HPDE6-E6E7 (cell line): ENCODE data around the gene OGG1.

ENCODE experiments used
- DNase-seq: peaks from one replicate; pipeline ENCODE4 v3.0.0; 2011; ENCODE audit warnings: missing footprints; ENCODE audit errors: extremely low spot score

The OGG1 gene

GRCh38 chr3:9785602-9786001 is 35.9 kb downstream of the OGG1 start:
- DNase-seq, result no peak

- DNase-seq, result no peak
Measured at GRCh38 chr3:9786209-9786739, 36.5 kb downstream of the OGG1 start.

GRCh38 chr3:9786825-9787669 is 37.3 kb downstream of the OGG1 start:
- no peak for DNase-seq

GRCh38 chr3:9787714-9788113 is 38.0 kb downstream of the OGG1 start:
- no peak for DNase-seq

- DNase-seq, result no peak
Measured at GRCh38 chr3:9791127-9791526, 41.4 kb downstream of the OGG1 start.

GRCh38 chr3:9791790-9792404 is 42.1 kb downstream of the OGG1 start:
- no peak for DNase-seq

- DNase-seq, result peak; percentile 65
Measured at GRCh38 chr3:9792405-9793160, 42.8 kb downstream of the OGG1 start, which contains the start of the genes ARPC4 and TADA3. ARPC4 (plus strand) TSS chr3:9793082; CDS start chr3:9793122, 40 bp downstream. TADA3 (minus strand) TSS chr3:9792473; CDS start chr3:9791466, 1,007 bp downstream.

- no peak for DNase-seq
Measured at GRCh38 chr3:9793161-9793781, 43.5 kb downstream of the OGG1 start.

- DNase-seq, result no peak
Measured at GRCh38 chr3:9794400-9794799, 44.6 kb downstream of the OGG1 start.

- no peak for DNase-seq
Measured at GRCh38 chr3:9795207-9795606, 45.5 kb downstream of the OGG1 start.

GRCh38 chr3:9797196-9797945 is 47.6 kb downstream of the OGG1 start:
- DNase-seq, result no peak

- DNase-seq, result no peak
Measured at GRCh38 chr3:9800529-9800928, 50.8 kb downstream of the OGG1 start.

- DNase-seq, result no peak
Measured at GRCh38 chr3:9803494-9803893, 53.7 kb downstream of the OGG1 start.

- DNase-seq, result no peak
Measured at GRCh38 chr3:9804996-9805395, 55.2 kb downstream of the OGG1 start.

GRCh38 chr3:9806137-9806536 is 56.4 kb downstream of the OGG1 start:
- DNase-seq, result no peak
